Skeletal muscle satellite cell (primary cell): ENCODE data around the gene ZNF91.
"Not testable (repeated sequence)": the region's sequence is repeated elsewhere in the genome, so short reads cannot be mapped to it uniquely, and the experiment has no call there.

Source experiments
- H3K27me3 ChIP-seq: 2 replicates; pipeline ENCODE4 v1.7.0; 2013; ENCODE audit warnings: low read length; ENCODE audit not compliant: control insufficient read depth, insufficient read depth
- H3K36me3 ChIP-seq: 2 replicates; pipeline ENCODE4 v1.7.0; 2013; ENCODE audit warnings: mild to moderate bottlenecking, control low read depth, low read length; ENCODE audit not compliant: insufficient read depth
- H3K4me1 ChIP-seq: 2 replicates; pipeline ENCODE4 v1.7.0; 2013; ENCODE audit warnings: low read length; ENCODE audit not compliant: control insufficient read depth, insufficient read depth
- H3K4me2 ChIP-seq: 2 replicates; pipeline ENCODE4 v1.7.0; 2013; ENCODE audit warnings: mild to moderate bottlenecking, low read length
- H3K4me3 ChIP-seq: 2 replicates; pipeline ENCODE4 v1.7.0; 2013; ENCODE audit warnings: low read length
- H3K9ac ChIP-seq: 2 replicates; pipeline ENCODE4 v1.7.0; 2013; ENCODE audit warnings: mild to moderate bottlenecking, low read depth, low read length, moderate library complexity
- H3K9me3 ChIP-seq: replicated peaks from 2 replicates; pipeline ENCODE4 v1.7.0; 2013; ENCODE audit warnings: mild to moderate bottlenecking, control low read depth, low read length

Gene ZNF91

GRCh38 chr19:23366031-23366430 is 29.2 kb downstream of the ZNF91 start:
- not testable (repeated sequence) for H3K27me3 ChIP-seq, H3K4me3 ChIP-seq, H3K9ac ChIP-seq, H3K4me1 ChIP-seq, H3K4me2 ChIP-seq
- peaks cover 59% of the 10 kb centered on the region for H3K36me3 ChIP-seq
- H3K9me3 ChIP-seq: peaks cover 64% of the 10 kb centered on the region

GRCh38 chr19:23365222-23365621 is 30.0 kb downstream of the ZNF91 start:
- Histone ChIP-seq H3K9me3 (peaks cover 63% of the 10 kb centered on the region), H3K36me3 (peaks cover 51% of the 10 kb centered on the region)

GRCh38 chr19:23361843-23362242 is 33.4 kb downstream of the ZNF91 start:
- peaks cover 73% of the 10 kb centered on the region for H3K9me3 ChIP-seq
- H3K36me3 ChIP-seq: peaks cover 37% of the 10 kb centered on the region
- H3K4me1 ChIP-seq, H3K4me3 ChIP-seq, H3K9ac ChIP-seq, H3K4me2 ChIP-seq, H3K27me3 ChIP-seq: not testable (repeated sequence)

More at GRCh38 chr19:23365222-23365621, 30.0 kb downstream of the ZNF91 start:
- Histone ChIP-seq H3K9ac (no peak overlapping the region), H3K4me2 (no peak overlapping the region), H3K4me1 (no peaks in the 10 kb centered on the region), H3K4me3 (no peak overlapping the region), H3K27me3 (no peaks in the 10 kb centered on the region)

GRCh38 chr19:23351806-23352205 is 43.5 kb downstream of the ZNF91 start:
- peaks cover 31% of the 10 kb centered on the region for H3K36me3 ChIP-seq
- H3K4me3 ChIP-seq: no peak overlapping the region
- H3K4me1 ChIP-seq: no peaks in the 10 kb centered on the region
- H3K9ac ChIP-seq: no peak overlapping the region
- H3K9me3 ChIP-seq: peaks cover 62% of the 10 kb centered on the region
- no peak overlapping the region for H3K4me2 ChIP-seq
- H3K27me3 ChIP-seq: no peaks in the 10 kb centered on the region

- peaks cover 42% of the 10 kb centered on the region for H3K9me3 ChIP-seq
- H3K4me1 ChIP-seq: no peaks in the 10 kb centered on the region
- peaks cover 45% of the 10 kb centered on the region for H3K36me3 ChIP-seq
- no peak overlapping the region for H3K9ac ChIP-seq
- no peak overlapping the region for H3K4me2 ChIP-seq
- H3K27me3 ChIP-seq: no peaks in the 10 kb centered on the region
- H3K4me3 ChIP-seq: no peak overlapping the region
Measured at GRCh38 chr19:23346696-23347095, 48.6 kb downstream of the ZNF91 start.

- no peak overlapping the region for H3K4me2 ChIP-seq
- peaks cover 37% of the 10 kb centered on the region for H3K9me3 ChIP-seq
- H3K4me3 ChIP-seq: no peak overlapping the region
- no peak overlapping the region for H3K9ac ChIP-seq
- H3K4me1 ChIP-seq: no peaks in the 10 kb centered on the region
- no peaks in the 10 kb centered on the region for H3K27me3 ChIP-seq
- peaks cover 49% of the 10 kb centered on the region for H3K36me3 ChIP-seq
Measured at GRCh38 chr19:23345838-23346237, 49.4 kb downstream of the ZNF91 start.

GRCh38 chr19:23343434-23344010 is 51.7 kb downstream of the ZNF91 start:
- Histone ChIP-seq H3K9me3 (peaks cover 19% of the 10 kb centered on the region), H3K36me3 (peaks cover 43% of the 10 kb centered on the region), H3K4me1 (no peaks in the 10 kb centered on the region), H3K9ac (no peak overlapping the region), H3K27me3 (no peaks in the 10 kb centered on the region), H3K4me2 (no peak overlapping the region), H3K4me3 (no peak overlapping the region)

- H3K4me1 ChIP-seq: no peaks in the 10 kb centered on the region
- peaks cover 3% of the 10 kb centered on the region for H3K9me3 ChIP-seq
- H3K4me3 ChIP-seq: no peak overlapping the region
- H3K27me3 ChIP-seq: no peaks in the 10 kb centered on the region
- H3K9ac ChIP-seq: no peak overlapping the region
- peaks cover 10% of the 10 kb centered on the region for H3K36me3 ChIP-seq
- no peak overlapping the region for H3K4me2 ChIP-seq
Measured at GRCh38 chr19:23328211-23328610, 67.1 kb downstream of the ZNF91 start.

- H3K27me3 ChIP-seq: no peaks in the 10 kb centered on the region
- no peaks in the 10 kb centered on the region for H3K4me1 ChIP-seq
- H3K9me3 ChIP-seq: peaks cover 3% of the 10 kb centered on the region
- no peaks in the 10 kb centered on the region for H3K36me3 ChIP-seq
- H3K4me2 ChIP-seq: no peak overlapping the region
- no peak overlapping the region for H3K9ac ChIP-seq
- no peak overlapping the region for H3K4me3 ChIP-seq
Measured at GRCh38 chr19:23321953-23322549, 73.2 kb downstream of the ZNF91 start.

GRCh38 chr19:23321403-23321802 is 73.9 kb downstream of the ZNF91 start:
- H3K9me3 ChIP-seq, H3K9ac ChIP-seq, H3K36me3 ChIP-seq, H3K4me3 ChIP-seq, H3K27me3 ChIP-seq, H3K4me2 ChIP-seq, H3K4me1 ChIP-seq: not testable (repeated sequence)

GRCh38 chr19:23319571-23319970 is 75.7 kb downstream of the ZNF91 start:
- not testable (repeated sequence) for H3K4me3 ChIP-seq, H3K4me1 ChIP-seq, H3K36me3 ChIP-seq, H3K4me2 ChIP-seq, H3K9ac ChIP-seq, H3K27me3 ChIP-seq, H3K9me3 ChIP-seq

GRCh38 chr19:23318941-23319340 is 76.3 kb downstream of the ZNF91 start:
- not testable (repeated sequence) for H3K9me3 ChIP-seq, H3K4me1 ChIP-seq, H3K27me3 ChIP-seq, H3K4me2 ChIP-seq, H3K4me3 ChIP-seq, H3K36me3 ChIP-seq, H3K9ac ChIP-seq
